ENCODE measurements around the gene DCAF12L1.

DCAF12L1 gene

GRCh38 chrX:126552313-126553022 lies at the start of gene DCAF12L1:
Gene DCAF12L1, minus strand, starts transcription at chrX:126552814. Its CDS starts 206 bp downstream, at chrX:126552608.
- no peak for DNase-seq

DNA sequence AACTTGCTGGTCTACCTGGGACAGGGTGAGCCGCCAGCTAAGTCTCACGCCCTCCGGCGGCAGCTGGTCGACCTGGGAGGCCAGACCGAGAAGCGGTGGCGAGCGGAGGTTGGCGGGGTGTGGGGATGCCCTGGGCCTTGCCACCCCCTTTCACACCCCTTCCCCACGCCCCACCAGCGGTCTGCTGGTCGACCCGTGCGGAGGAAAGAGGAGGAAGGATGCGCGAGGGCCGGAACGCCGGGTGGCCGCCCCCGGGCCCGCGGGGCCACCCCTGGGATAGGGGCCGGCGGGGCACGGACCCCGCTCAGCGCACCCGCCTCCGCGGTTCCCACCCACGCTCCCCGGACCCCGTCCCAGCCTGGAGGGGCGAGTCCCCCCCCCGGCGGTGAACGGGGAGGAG lies 28.3 kb upstream of the DCAF12L1 start:
- DNase-seq, result no peak

DNA sequence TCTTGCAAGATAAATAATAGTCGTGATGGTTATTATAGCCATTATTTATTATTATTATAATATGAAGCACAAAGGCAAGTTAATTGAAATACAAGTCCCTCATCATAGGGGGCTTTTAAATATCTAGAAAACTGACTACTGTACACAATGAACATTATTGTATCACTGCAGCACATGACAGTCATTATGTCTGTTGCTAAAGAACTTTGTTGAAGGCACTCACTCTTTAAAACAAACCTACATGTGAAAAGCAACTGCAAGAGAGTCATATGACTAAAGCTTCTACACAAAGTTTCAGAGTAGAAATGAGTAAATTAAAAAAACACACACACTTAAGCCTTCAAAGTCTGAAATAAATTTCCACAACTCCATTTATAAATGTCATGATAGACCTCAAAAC lies 23.3 kb upstream of the DCAF12L1 start:
- no peak for DNase-seq

DNA sequence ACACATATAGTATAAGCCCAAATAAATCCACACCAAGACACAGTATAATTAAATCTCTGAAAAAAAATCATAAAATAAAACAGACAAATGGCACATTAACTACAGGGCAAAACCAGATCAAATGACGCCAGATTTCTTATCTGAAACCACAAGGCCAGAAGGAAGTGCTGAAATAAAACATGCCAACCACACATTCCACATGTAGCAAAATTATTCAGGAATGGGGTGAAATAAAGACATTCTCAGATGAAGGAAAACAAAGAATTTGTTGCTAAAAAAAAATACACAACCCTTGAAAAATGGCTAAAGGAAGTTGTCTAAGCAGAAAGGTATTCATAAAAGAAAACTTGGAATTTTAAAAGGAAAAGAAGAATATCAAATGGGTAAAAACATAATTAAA lies 4.5 kb upstream of the DCAF12L1 start:
- no peak for DNase-seq

- no peak for DNase-seq
Measured at GRCh38 chrX:126551725-126552312, 795 bp downstream of the DCAF12L1 start.

GRCh38 chrX:126551306-126551705 lies 1.3 kb downstream of the DCAF12L1 start:
- no peak for DNase-seq

- DNase-seq, result no peak
Measured at GRCh38 chrX:126550816-126551215, 1.8 kb downstream of the DCAF12L1 start.

GRCh38 chrX:126509923-126510322 lies 42.7 kb downstream of the DCAF12L1 start:
- no peak for DNase-seq

Measured in hematopoietic multipotent progenitor cell treated with erythropoietin and hydrocortisone succinate and interleukin-3 and kit ligand, for 8 days (in vitro differentiated cells).